ENCODE data around the gene MAN1A1. TPM values are rescaled to one million over a fixed set of nuclear protein-coding genes. Genes with fewer than 3 reads are reported as not detected.

Gene MAN1A1
- total RNA-seq, 1 experiment from 2014 or later: 6.8 TPM

DNA sequence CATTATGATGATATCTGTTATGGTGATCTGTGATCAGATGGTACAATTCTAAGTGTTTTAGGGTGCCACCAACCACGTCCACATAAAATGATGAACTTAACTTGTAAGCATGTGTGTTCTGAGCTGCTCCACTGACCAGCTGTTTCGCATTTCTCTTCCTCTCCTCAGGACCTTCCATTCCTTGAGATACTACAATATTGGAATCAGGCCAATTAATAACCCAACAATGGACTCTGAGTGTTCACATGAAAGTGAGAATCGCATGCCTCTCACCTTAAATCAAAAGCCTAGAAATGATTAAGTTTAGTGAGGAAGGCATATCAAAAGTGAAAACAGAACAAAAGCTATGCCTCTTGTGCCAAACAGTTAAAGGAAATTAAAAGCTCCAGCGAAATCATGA lies 114.6 kb downstream of the MAN1A1 start:
- peaks cover 12% of the 10 kb centered on the region for H3K36me3 Mint-ChIP-seq
- CTCF ChIA-PET: no interaction called here

GRCh38 chr6:119234457-119234856 lies 115.1 kb downstream of the MAN1A1 start:
- Mint-ChIP-seq H3K4me3 (no peak overlapping the region), H3K27me3 (ENCODE audit: low read depth) (no peaks in the 10 kb centered on the region), H3K9me3 (peaks cover 13% of the 10 kb centered on the region), H3K36me3 (peaks cover 12% of the 10 kb centered on the region), H3K27ac (no peak overlapping the region), H3K4me1 (no peaks in the 10 kb centered on the region)
- ATAC-seq (no peak), DNase-seq (ENCODE audit: low spot score) (no peak)
- CTCF ChIA-PET: no interaction called here
- POLR2A ChIA-PET: no interaction called here
- TF ChIP-seq ZNF263 (CRISPR knock-in tag; IDR thresholded peaks at IDR 0.05; ENCODE audit: low read depth) (no peak), STAT6 (CRISPR knock-in tag; conservative IDR thresholded peaks at IDR 0.05; ENCODE audit: low read depth) (no peak), AFF4 (CRISPR knock-in tag; IDR thresholded peaks at IDR 0.05; ENCODE audit: borderline replicate concordance) (no peak), ZNF232 (CRISPR knock-in tag; IDR thresholded peaks at IDR 0.05) (no peak), PRRX2 (CRISPR knock-in tag; IDR thresholded peaks at IDR 0.05) (no peak), ATF6 (CRISPR knock-in tag; IDR thresholded peaks at IDR 0.05) (no peak), CBFB (CRISPR knock-in tag; IDR thresholded peaks at IDR 0.05; ENCODE audit: low read depth) (no peak), ZNF532 (CRISPR knock-in tag; IDR thresholded peaks at IDR 0.05; ENCODE audit: borderline replicate concordance) (no peak), TEAD1 (CRISPR knock-in tag; IDR thresholded peaks at IDR 0.05) (no peak), ZNF423 (CRISPR knock-in tag; IDR thresholded peaks at IDR 0.05) (no peak)
- TF ChIP-seq, protein P1, sequence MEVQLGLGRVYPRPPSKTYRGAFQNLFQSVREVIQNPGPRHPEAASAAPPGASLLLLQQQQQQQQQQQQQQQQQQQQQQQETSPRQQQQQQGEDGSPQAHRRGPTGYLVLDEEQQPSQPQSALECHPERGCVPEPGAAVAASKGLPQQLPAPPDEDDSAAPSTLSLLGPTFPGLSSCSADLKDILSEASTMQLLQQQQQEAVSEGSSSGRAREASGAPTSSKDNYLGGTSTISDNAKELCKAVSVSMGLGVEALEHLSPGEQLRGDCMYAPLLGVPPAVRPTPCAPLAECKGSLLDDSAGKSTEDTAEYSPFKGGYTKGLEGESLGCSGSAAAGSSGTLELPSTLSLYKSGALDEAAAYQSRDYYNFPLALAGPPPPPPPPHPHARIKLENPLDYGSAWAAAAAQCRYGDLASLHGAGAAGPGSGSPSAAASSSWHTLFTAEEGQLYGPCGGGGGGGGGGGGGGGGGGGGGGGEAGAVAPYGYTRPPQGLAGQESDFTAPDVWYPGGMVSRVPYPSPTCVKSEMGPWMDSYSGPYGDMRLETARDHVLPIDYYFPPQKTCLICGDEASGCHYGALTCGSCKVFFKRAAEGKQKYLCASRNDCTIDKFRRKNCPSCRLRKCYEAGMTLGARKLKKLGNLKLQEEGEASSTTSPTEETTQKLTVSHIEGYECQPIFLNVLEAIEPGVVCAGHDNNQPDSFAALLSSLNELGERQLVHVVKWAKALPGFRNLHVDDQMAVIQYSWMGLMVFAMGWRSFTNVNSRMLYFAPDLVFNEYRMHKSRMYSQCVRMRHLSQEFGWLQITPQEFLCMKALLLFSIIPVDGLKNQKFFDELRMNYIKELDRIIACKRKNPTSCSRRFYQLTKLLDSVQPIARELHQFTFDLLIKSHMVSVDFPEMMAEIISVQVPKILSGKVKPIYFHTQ (CRISPR knock-in tag; IDR thresholded peaks at IDR 0.05): no peak
- TF ChIP-seq, protein P2, sequence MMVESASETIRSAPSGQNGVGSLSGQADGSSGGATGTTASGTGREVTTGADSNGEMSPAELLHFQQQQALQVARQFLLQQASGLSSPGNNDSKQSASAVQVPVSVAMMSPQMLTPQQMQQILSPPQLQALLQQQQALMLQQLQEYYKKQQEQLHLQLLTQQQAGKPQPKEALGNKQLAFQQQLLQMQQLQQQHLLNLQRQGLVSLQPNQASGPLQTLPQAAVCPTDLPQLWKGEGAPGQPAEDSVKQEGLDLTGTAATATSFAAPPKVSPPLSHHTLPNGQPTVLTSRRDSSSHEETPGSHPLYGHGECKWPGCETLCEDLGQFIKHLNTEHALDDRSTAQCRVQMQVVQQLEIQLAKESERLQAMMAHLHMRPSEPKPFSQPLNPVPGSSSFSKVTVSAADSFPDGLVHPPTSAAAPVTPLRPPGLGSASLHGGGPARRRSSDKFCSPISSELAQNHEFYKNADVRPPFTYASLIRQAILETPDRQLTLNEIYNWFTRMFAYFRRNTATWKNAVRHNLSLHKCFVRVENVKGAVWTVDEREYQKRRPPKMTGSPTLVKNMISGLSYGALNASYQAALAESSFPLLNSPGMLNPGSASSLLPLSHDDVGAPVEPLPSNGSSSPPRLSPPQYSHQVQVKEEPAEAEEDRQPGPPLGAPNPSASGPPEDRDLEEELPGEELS (CRISPR knock-in tag; IDR thresholded peaks at IDR 0.05): no peak

More for the DNA sequence above, 114.6 kb downstream of the MAN1A1 start:
- Mint-ChIP-seq H3K4me1 (peaks cover 4% of the 10 kb centered on the region), H3K9me3 (peaks cover 13% of the 10 kb centered on the region), H3K4me3 (no peak overlapping the region), H3K27me3 (ENCODE audit: low read depth) (no peaks in the 10 kb centered on the region), H3K27ac (no peak overlapping the region)
- DNase-seq (ENCODE audit: low spot score) (no peak), ATAC-seq (no peak)
- TF ChIP-seq FOXJ3 (CRISPR knock-in tag; IDR thresholded peaks at IDR 0.05; ENCODE audit: borderline replicate concordance): no peak
- TF ChIP-seq, protein P3, sequence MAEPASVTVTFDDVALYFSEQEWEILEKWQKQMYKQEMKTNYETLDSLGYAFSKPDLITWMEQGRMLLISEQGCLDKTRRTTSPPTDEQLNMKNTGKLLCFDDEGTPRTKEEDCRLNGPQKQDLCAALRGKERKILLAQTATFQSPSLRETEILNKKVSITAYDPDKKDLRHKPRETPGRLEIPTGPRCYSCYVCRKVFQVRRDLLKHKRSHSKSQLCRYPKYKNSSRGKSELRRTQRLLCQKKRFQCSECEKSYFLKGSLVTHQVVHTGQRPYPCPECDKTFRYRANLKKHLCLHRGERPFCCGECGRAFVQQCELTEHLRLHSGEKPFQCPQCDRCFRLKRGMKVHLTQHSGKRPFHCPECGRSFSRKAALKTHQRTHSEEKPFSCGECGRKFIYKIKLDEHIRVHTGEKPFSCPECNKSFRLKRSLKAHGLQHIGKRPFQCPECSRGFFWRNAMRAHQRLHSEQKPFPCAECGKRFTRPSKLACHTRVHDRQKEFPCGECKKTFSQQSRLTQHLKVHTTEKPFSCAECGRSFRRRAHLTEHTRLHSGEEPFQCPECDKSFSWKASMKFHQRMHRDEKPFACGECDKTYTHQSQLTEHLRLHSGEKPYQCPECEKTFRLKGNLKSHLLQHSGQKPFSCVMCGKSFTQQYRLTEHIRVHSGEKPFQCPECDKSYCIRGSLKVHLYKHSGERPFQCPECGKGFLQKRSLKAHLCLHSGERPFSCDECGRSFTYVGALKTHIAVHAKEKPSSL (CRISPR knock-in tag; conservative IDR thresholded peaks at IDR 0.05): no peak
- POLR2A ChIA-PET: no interaction called here
